Tibial nerve (tissue), 4 donors: ENCODE measurements around the gene MEA1. TPM values are rescaled to one million over a fixed set of nuclear protein-coding genes. Genes with fewer than 3 reads are reported as not detected.

Source experiments
- DNase-seq, 2 donors: peaks; one replicate each; pipeline ENCODE4 v3.0.0-alpha.2; 2019; ENCODE audit warnings: low spot score in 2 of 2
- H3K27ac ChIP-seq, 4 donors: fragments of 200-600 bp; sonication (generic) in 3 of 4; one replicate each; pipeline ENCODE4 v1.5.1; 2017 to 2019; ENCODE audit warnings: mild to moderate bottlenecking in 1 of 4
- H3K27me3 ChIP-seq, 2 donors: fragments of 200-600 bp; sonication (generic) in 1 of 2; one replicate each; pipeline versions ENCODE4 v1.5.1 to v1.6.0; 2017 to 2019
- H3K36me3 ChIP-seq, 3 donors: fragments of 200-600 bp; sonication (generic); one replicate each; pipeline ENCODE4 v1.5.1; 2018 to 2019
- H3K4me1 ChIP-seq, 4 donors: fragments of 200-600 bp; sonication (generic) in 3 of 4; one replicate each; pipeline ENCODE4 v1.5.1; 2017 to 2019
- H3K4me3 ChIP-seq, 4 donors: fragments of 200-600 bp; sonication (generic) in 3 of 4; one replicate each; pipeline ENCODE4 v1.5.1; 2017 to 2019; ENCODE audit warnings: mild to moderate bottlenecking in 1 of 4, moderate library complexity in 1 of 4
- H3K9me3 ChIP-seq, 4 donors: fragments of 200-600 bp; sonication (generic) in 3 of 4; one replicate each; pipeline ENCODE4 v1.5.1; 2017 to 2019
- CTCF ChIP-seq, 5 experiments: fragments of 200-600 bp in 3 of 5; fragments of 450-650 bp in 2 of 5; sonication (generic) in 3 of 5; IDR thresholded peaks; one replicate each; pipeline ENCODE4 v1.5.1; 2016 to 2019; ENCODE audit warnings: antibody characterized with exemption in 5 of 5, mild to moderate bottlenecking in 3 of 5, moderate library complexity in 2 of 5
- EP300 ChIP-seq, 2 donors: sonication (generic); formaldehyde crosslinking; IDR thresholded peaks; one replicate each; pipeline ENCODE4 v1.6.1; 2017; ENCODE audit warnings: antibody characterized with exemption in 2 of 2, mild to moderate bottlenecking in 1 of 2
- POLR2A ChIP-seq, 2 donors: fragments of 450-650 bp; IDR thresholded peaks; one replicate each; pipeline ENCODE4 v1.6.1; 2017; ENCODE audit warnings: antibody characterized with exemption in 2 of 2, mild to moderate bottlenecking in 2 of 2, moderate library complexity in 2 of 2
- WGBS, 2 donors: methylation state at CpG; one replicate each; pipeline ENCODE4 v1.1.5; 2018; 5-methylcytosine and 5-hydroxymethylcytosine counted together
- total RNA-seq, 4 donors: library from RNA; depleted of rRNA; stranded (reverse); fragments of >200 nt; gene quantifications; one replicate each; pipeline ENCODE4 v1.1.0, GENCODE V29; 2016

MEA1 gene
- total RNA-seq, 4 donors from 2014 or later: 41.8 to 91.6 (median 67.4) TPM

- Histone ChIP-seq H3K4me1 (peaks cover 0 to 37% (median 24%) of the 10 kb centered on the region in 4 donors), H3K4me3 (peak overlapping the region; percentile 54 to 97 (median 68)), H3K27me3 (no peaks in the 10 kb centered on the region), H3K9me3 (no peaks in the 10 kb centered on the region), H3K36me3 (peaks cover 0 to 63% (median under 1%) of the 10 kb centered on the region in 3 donors), H3K27ac (peak overlapping the region; percentile 75 to 95 (median 90))
- DNase-seq: no peak
- 10% methylated on average over 8 to 13 of the region's 15 CpGs for WGBS, 2 donors
- TF ChIP-seq EP300 (IDR thresholded peaks at IDR 0.05): no peak
- no peak for TF ChIP-seq POLR2A (IDR thresholded peaks at IDR 0.05)
- TF ChIP-seq CTCF (IDR thresholded peaks at IDR 0.05): no peak
Measured at GRCh38 chr6:43060034-43060754, 46.4 kb upstream of the MEA1 start.

GRCh38 chr6:43059168-43060033 is 45.7 kb upstream of the MEA1 start, which contains the start of the genes KLC4 and MRPL2:
TSS of gene KLC4 (plus strand) at chr6:43059631. CDS start at chr6:43061336, 1,705 bp downstream.
TSS of gene MRPL2 (minus strand) at chr6:43059434. CDS start at chr6:43059381, 53 bp downstream.
- WGBS, 2 donors: 0 to 1% methylated on average over 52 to 60 of the region's 64 CpGs
- Histone ChIP-seq H3K9me3 (no peaks in the 10 kb centered on the region), H3K36me3 (peaks cover 0 to 59% (median 0%) of the 10 kb centered on the region in 3 donors), H3K27me3 (no peaks in the 10 kb centered on the region), H3K4me1 (peaks cover 0 to 43% (median 28%) of the 10 kb centered on the region in 4 donors), H3K27ac (peak within 1 kb of the TSS; percentile 75 to 95 (median 90)), H3K4me3 (peak within 1 kb of the TSS; percentile 54 to 97 (median 68))
- peak; percentile 97 to 98 for DNase-seq
- peak in 1 of 5 experiments; percentile 40 for TF ChIP-seq CTCF (IDR thresholded peaks at IDR 0.05)
- TF ChIP-seq POLR2A (IDR thresholded peaks at IDR 0.05): peak; percentile 59 to 83
- TF ChIP-seq EP300 (IDR thresholded peaks at IDR 0.05): peak; percentile 93 to 95

- Histone ChIP-seq H3K27ac (peak overlapping the region; percentile 75 to 95 (median 90)), H3K9me3 (no peaks in the 10 kb centered on the region), H3K36me3 (peaks cover 0 to 50% (median 0%) of the 10 kb centered on the region in 3 donors), H3K27me3 (no peaks in the 10 kb centered on the region), H3K4me1 (peaks cover 0 to 47% (median 32%) of the 10 kb centered on the region in 4 donors), H3K4me3 (peak overlapping the region; percentile 54 to 97 (median 68))
- no peak for TF ChIP-seq CTCF (IDR thresholded peaks at IDR 0.05)
- no peak for TF ChIP-seq EP300 (IDR thresholded peaks at IDR 0.05)
- TF ChIP-seq POLR2A (IDR thresholded peaks at IDR 0.05): no peak
- WGBS, 2 donors: 73 to 74% methylated on average over 1 of the region's 1 CpG
- DNase-seq: no peak
Measured at GRCh38 chr6:43058531-43058930, 44.8 kb upstream of the MEA1 start.

- no peak for DNase-seq
Measured at GRCh38 chr6:43055966-43056365, 42.2 kb upstream of the MEA1 start.

More at GRCh38 chr6:43055966-43056365, 42.2 kb upstream of the MEA1 start:
- no peak for TF ChIP-seq CTCF (IDR thresholded peaks at IDR 0.05)
- no peak for TF ChIP-seq EP300 (IDR thresholded peaks at IDR 0.05)
- Histone ChIP-seq H3K4me3 (no peak overlapping the region), H3K36me3 (peaks cover 0 to 36% (median 0%) of the 10 kb centered on the region in 3 donors), H3K9me3 (no peaks in the 10 kb centered on the region), H3K4me1 (peaks cover 0 to 61% (median 35%) of the 10 kb centered on the region in 4 donors), H3K27me3 (no peaks in the 10 kb centered on the region), H3K27ac (no peak overlapping the region)
- 82 to 83% methylated on average over 7 to 8 of the region's 8 CpGs for WGBS, 2 donors
